PC-9 (cell line): ENCODE data around the gene UQCR11.

Source experiments
- EZH2 ChIP-seq: fragments of 200-600 bp; sonication (generic); IDR thresholded peaks from 2 replicates; pipeline ENCODE4 v1.8.0; 2017; ENCODE audit warnings: antibody characterized with exemption, low read depth
- TF ChIP-seq, protein P1 (sequence below): fragments of 200-600 bp; sonication (generic); conservative IDR thresholded peaks from 2 replicates; pipeline ENCODE4 v1.6.1; 2017; ENCODE audit warnings: mixed run types, antibody characterized with exemption, mild to moderate bottlenecking, moderate library complexity

DNA sequence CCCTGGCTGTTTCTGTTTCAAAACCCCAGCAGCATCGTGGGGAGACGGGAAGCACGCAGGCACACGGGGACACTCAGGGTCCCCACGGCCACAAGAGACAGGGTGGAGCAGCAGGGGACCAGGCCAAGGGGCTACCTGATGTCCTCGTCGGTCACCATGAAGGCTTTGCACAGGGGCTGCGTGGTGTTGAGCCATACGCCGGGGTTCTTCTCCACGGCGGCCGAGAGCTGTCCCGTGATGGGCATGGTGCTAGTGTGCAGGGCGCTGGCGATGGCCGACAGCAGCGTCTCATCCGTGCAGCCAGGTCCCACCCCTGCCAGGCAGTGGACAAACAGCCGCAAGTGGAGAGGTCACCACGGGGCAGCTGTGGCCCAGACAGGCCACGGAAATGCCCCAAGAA lies 24.3 kb downstream of the UQCR11 start:
- TF ChIP-seq, protein P1, sequence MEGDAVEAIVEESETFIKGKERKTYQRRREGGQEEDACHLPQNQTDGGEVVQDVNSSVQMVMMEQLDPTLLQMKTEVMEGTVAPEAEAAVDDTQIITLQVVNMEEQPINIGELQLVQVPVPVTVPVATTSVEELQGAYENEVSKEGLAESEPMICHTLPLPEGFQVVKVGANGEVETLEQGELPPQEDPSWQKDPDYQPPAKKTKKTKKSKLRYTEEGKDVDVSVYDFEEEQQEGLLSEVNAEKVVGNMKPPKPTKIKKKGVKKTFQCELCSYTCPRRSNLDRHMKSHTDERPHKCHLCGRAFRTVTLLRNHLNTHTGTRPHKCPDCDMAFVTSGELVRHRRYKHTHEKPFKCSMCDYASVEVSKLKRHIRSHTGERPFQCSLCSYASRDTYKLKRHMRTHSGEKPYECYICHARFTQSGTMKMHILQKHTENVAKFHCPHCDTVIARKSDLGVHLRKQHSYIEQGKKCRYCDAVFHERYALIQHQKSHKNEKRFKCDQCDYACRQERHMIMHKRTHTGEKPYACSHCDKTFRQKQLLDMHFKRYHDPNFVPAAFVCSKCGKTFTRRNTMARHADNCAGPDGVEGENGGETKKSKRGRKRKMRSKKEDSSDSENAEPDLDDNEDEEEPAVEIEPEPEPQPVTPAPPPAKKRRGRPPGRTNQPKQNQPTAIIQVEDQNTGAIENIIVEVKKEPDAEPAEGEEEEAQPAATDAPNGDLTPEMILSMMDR = no peak
- no peak for TF ChIP-seq EZH2
